AG04450 (cell line): ENCODE data around the gene AOX1. TPM values are rescaled to one million over a fixed set of nuclear protein-coding genes. Genes with fewer than 3 reads are reported as not detected.

ENCODE experiments used
- CTCF ChIA-PET: fragments of 300-600, 350-600 bp; formaldehyde crosslinking; extraction: SDS; loops from one replicate; lab custom pipeline; 2022; ENCODE audit warnings: antibody characterized with exemption, inconsistent platforms; lab: Charles Lee
- POLR2A ChIA-PET: fragments of 350-600 bp; formaldehyde crosslinking; extraction: SDS; loops from one replicate; lab custom pipeline; 2021; ENCODE audit warnings: antibody characterized with exemption, inconsistent platforms; lab: Yijun Ruan, JAX
- DNase-seq: peaks from one replicate; pipeline ENCODE4 v3.0.0-alpha.2; 2011; ENCODE audit warnings: low read depth, low spot score
- H3K27ac ChIP-seq: one replicate; pipeline ENCODE4 v1.5.1; 2012; ENCODE audit warnings: low read depth, low read length, control low read depth
- H3K27me3 ChIP-seq: one replicate; pipeline ENCODE4 v1.6.0; 2012; ENCODE audit warnings: low read length; ENCODE audit not compliant: control insufficient read depth, insufficient read depth
- H3K4me3 ChIP-seq: 2 replicates; pipeline ENCODE4 v1.5.1; 2011; ENCODE audit warnings: mild to moderate bottlenecking, low read depth, low read length, control low read depth
- H3K9me3 ChIP-seq: 2 replicates; pipeline ENCODE4 v1.5.1; 2012; ENCODE audit warnings: low read length; ENCODE audit not compliant: control insufficient read depth, insufficient read depth
- polyA plus RNA-seq: library from polyadenylated mRNA; depleted of rRNA; stranded (reverse); fragments of >200 nt; gene quantifications from 2 replicates; pipeline ENCODE4 v1.2.3, GENCODE V29; 2011
- TF ChIP-seq, protein P1 (sequence below): IDR thresholded peaks from 2 replicates; pipeline ENCODE4 v1.5.1; 2011; ENCODE audit warnings: low read depth, low read length, control low read depth, inconsistent platforms

AOX1 gene
- polyA plus RNA-seq, 1 experiment: 7.9 TPM

DNA sequence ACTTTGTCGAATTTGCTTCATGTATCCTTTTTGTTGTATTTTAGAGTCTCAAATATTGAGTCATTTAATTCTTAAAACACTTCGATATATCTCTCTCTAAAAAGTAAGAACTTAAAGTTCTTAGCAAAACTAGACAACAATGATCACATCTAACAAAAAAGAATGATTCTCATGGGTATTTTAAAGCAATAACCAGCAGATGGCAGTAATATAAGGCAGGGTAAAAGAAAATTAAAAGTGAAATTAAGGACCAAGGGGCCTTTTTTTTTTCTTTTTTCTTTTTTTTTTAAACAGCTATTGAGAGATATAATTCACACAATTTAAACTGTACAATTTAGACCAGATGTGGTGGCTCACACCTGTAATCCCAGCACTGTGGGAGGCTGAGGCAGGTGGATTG, 9.9 kb upstream of the AOX1 start:
- TF ChIP-seq, protein P1, sequence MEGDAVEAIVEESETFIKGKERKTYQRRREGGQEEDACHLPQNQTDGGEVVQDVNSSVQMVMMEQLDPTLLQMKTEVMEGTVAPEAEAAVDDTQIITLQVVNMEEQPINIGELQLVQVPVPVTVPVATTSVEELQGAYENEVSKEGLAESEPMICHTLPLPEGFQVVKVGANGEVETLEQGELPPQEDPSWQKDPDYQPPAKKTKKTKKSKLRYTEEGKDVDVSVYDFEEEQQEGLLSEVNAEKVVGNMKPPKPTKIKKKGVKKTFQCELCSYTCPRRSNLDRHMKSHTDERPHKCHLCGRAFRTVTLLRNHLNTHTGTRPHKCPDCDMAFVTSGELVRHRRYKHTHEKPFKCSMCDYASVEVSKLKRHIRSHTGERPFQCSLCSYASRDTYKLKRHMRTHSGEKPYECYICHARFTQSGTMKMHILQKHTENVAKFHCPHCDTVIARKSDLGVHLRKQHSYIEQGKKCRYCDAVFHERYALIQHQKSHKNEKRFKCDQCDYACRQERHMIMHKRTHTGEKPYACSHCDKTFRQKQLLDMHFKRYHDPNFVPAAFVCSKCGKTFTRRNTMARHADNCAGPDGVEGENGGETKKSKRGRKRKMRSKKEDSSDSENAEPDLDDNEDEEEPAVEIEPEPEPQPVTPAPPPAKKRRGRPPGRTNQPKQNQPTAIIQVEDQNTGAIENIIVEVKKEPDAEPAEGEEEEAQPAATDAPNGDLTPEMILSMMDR: peak; percentile 57
- ChIA-PET POLR2A (no interaction called here), CTCF (interaction anchor here (0.6 to 1.9 kb wide), 34 partner anchors 9 to 631 kb away, joined by 3 to 63 read pairs (median 4); partner anchors contain the start of gene AOX1)
- DNase-seq: no peak
- Histone ChIP-seq H3K27me3 (no peaks in the 10 kb centered on the region), H3K9me3 (no peaks in the 10 kb centered on the region), H3K4me3 (no peak overlapping the region), H3K27ac (no peak overlapping the region)

DNA sequence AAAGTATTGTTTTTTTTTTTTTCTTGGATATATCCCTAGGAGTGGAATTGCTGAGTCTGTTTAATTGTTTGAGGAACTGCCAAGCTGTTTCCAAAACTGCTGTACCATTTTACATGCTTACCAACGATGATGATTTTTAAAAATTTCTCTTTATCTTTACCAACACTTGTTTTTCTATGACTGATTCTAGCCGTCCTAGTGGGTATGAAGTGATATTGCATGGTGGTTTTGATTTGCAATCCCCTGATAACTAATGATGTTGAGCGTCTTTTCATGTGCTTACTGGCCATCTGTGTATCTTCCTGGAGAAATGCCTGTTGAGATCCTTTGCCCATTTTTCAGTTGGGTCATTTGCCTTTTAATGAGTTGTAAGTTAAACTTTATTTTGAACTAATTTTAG, 8.8 kb upstream of the AOX1 start:
- DNase-seq: no peak
- ChIA-PET CTCF (interaction anchor here (1.1 to 1.9 kb wide), 5 partner anchors 8 to 127 kb away, joined by 5 to 63 read pairs (median 6); partner anchors contain the start of gene AOX1), POLR2A (no interaction called here)
- Histone ChIP-seq H3K27ac (no peak overlapping the region), H3K9me3 (no peaks in the 10 kb centered on the region), H3K27me3 (no peaks in the 10 kb centered on the region), H3K4me3 (no peak overlapping the region)
- TF ChIP-seq, protein P1: peak; percentile 32

DNA sequence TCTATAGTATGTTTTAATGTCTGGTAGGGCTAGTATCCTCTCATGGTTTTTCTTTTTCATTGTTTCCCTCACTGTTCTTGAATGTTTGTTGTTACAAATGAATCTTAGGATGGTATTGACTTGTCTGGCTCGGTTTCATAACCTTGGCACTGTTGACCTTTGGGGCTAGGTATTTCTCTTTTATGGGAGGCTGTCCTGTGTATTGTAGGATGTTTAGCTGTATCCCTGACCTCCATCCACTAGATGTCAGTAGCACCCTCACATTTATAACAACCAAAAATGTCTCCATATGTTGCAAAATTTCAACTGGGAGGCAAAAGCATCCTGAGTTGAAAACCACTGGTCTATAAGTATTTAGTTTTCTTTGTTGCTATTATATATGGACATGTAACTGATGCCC, 7.0 kb upstream of the AOX1 start:
- POLR2A ChIA-PET: no interaction called here
- no peaks in the 10 kb centered on the region for H3K9me3 ChIP-seq
- H3K4me3 ChIP-seq: no peak overlapping the region
- no peak for DNase-seq
- H3K27me3 ChIP-seq: no peaks in the 10 kb centered on the region
- CTCF ChIA-PET: interaction anchor here (0.7 to 1.8 kb wide), 13 partner anchors 12 to 157 kb away, joined by 3 to 18 read pairs (median 4); no protein-coding TSS in a partner anchor
- H3K27ac ChIP-seq: no peak overlapping the region
- TF ChIP-seq, protein P1: peak; percentile 64

DNA sequence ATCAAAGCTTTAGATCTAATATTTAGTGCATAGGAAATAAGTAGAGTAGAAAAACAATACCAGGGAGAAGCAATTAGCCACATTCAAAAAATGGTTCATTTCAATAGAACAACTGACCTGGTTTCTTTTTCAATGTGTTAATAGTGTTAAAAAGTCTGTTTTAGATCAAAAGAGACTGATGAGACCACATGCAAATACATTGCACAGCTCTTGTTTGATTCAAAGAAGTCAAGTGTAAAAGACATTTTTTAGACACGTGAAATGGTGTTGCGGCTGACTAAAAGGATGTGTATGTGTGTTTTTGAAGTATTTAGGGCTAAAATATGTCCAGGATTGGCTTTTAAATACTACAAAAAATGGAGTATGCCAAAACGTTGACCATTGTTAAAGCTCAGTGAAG, 1.2 kb upstream of the AOX1 start:
- no peak for DNase-seq
- TF ChIP-seq, protein P1: no peak
- Histone ChIP-seq H3K4me3 (no peak overlapping the region), H3K27me3 (no peaks in the 10 kb centered on the region), H3K9me3 (no peaks in the 10 kb centered on the region), H3K27ac (no peak overlapping the region)
- ChIA-PET POLR2A (interaction anchor here (0.6 kb wide), 1 partner anchor 1786 kb away, joined by 3 read pairs; no protein-coding TSS in a partner anchor), CTCF (interaction anchor here (1.3 to 4.2 kb wide), 3 partner anchors 8 to 128 kb away, joined by 5 to 35 read pairs (median 13); no protein-coding TSS in a partner anchor)

DNA sequence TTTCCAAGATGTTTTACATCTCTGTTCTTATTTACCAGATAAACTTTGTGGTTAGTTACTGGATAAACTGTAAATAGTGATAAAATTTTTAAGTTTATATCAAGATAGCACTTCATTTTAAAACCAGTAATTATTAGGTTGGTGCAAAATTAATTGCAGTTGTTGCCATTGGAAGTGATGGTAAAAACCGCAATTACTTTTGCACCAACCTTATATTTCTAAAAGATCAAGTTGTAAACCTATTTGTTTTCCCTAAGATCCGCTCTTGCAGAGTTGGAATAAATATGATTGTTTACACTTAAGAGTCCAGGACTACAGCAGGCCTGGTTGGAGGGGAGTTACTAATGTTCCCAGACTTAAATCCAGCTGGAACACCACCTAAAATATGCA, 479 bp upstream of the AOX1 start:
- H3K9me3 ChIP-seq: no peaks in the 10 kb centered on the region
- ChIA-PET CTCF (interaction anchor here (0.8 to 4.2 kb wide), 7 partner anchors 9 to 128 kb away, joined by 3 to 35 read pairs (median 5); no protein-coding TSS in a partner anchor), POLR2A (no interaction called here)
- TF ChIP-seq, protein P1: no peak
- DNase-seq: no peak
- H3K27ac ChIP-seq: no peak overlapping the region
- peak overlapping the region; percentile 65 for H3K4me3 ChIP-seq
- H3K27me3 ChIP-seq: no peaks in the 10 kb centered on the region
